GM10266 (cell line): Measurements from ENCODE around the gene CCNY.

ENCODE experiments used
- DNase-seq: peaks from one replicate; pipeline ENCODE4 v3.0.0; 2012; ENCODE audit errors: extremely low spot score
- TF ChIP-seq, protein P1 (sequence below): IDR thresholded peaks from 2 replicates; pipeline ENCODE4 v1.5.1; 2012; ENCODE audit warnings: mild to moderate bottlenecking, low read depth; ENCODE audit not compliant: control insufficient read depth, insufficient read depth; ENCODE audit errors: missing control alignments

CCNY gene

DNA sequence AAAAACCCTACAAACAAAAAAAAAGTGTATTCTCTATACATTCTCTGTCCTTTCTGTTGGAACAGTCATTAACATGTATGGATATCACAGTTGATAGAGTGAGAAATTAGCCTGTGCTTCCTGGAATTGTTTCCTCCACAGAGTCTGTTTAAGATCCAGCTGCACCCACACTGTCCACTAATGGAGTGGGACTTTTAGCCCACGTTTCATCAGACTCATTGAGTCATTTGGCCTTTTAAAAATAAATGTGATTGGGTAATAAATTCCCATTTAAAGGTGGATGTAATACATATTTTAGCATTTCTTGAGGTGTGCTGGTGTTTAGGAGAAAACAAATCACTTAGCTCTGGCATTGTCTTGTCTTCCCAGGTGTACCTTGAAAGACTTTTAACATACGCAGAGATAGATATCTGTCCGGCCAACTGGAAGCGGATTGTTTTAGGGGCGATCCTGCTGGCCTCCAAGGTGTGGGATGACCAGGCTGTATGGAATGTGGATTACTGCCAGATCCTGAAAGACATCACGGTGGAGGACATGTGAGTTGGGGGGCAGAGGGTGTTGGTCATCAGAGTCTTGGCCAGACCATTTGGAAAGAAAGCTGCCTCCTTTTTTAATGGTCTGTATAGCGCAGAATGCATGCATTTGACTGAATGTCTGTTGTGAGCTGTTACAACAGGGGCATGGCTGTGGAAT is 216.5 kb downstream of the CCNY start:
- no peak for DNase-seq
- TF ChIP-seq, protein P1, sequence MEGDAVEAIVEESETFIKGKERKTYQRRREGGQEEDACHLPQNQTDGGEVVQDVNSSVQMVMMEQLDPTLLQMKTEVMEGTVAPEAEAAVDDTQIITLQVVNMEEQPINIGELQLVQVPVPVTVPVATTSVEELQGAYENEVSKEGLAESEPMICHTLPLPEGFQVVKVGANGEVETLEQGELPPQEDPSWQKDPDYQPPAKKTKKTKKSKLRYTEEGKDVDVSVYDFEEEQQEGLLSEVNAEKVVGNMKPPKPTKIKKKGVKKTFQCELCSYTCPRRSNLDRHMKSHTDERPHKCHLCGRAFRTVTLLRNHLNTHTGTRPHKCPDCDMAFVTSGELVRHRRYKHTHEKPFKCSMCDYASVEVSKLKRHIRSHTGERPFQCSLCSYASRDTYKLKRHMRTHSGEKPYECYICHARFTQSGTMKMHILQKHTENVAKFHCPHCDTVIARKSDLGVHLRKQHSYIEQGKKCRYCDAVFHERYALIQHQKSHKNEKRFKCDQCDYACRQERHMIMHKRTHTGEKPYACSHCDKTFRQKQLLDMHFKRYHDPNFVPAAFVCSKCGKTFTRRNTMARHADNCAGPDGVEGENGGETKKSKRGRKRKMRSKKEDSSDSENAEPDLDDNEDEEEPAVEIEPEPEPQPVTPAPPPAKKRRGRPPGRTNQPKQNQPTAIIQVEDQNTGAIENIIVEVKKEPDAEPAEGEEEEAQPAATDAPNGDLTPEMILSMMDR = no peak

DNA sequence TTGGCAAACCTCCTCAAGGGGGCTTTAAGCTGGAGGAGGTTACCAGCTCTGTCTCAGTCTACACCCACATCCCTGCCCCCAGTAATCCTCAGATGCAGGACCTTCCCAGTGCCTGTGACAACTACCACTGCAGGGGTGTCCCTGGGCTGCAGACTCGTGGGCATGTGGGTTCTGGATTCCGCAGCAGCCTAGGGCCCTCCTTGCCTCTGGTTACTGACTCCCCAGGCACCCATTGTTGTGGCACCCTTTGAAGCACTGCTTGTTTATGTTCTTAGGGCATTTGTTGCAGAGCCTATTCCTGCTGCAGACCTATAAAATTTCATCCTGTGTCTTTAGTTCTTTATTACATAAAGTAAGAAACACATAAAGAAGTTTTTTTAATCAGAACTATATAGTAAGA is 217.7 kb downstream of the CCNY start:
- TF ChIP-seq, protein P1 = no peak
- no peak for DNase-seq

- no peak for DNase-seq
- TF ChIP-seq, protein P1 = no peak
Observed at GRCh38 chr10:35554461-35555056, 218.2 kb downstream of the CCNY start.

- TF ChIP-seq, protein P1 = no peak
- no peak for DNase-seq
Observed at GRCh38 chr10:35555962-35556930, 219.9 kb downstream of the CCNY start.

GRCh38 chr10:35558276-35558675 is 222.0 kb downstream of the CCNY start:
- no peak for DNase-seq
- TF ChIP-seq, protein P1 = no peak

- TF ChIP-seq, protein P1 = no peak
- no peak for DNase-seq
Observed at GRCh38 chr10:35559416-35559815, 223.1 kb downstream of the CCNY start.
